GM12878 (cell line): Measurements from ENCODE around the gene TRAPPC12. TPM values are rescaled to one million over a fixed set of nuclear protein-coding genes. Genes with fewer than 3 reads are reported as not detected.

ENCODE experiments used
- ATAC-seq: fragments of 200-7000 bp; cut with Tn5 transposase; 3 replicates; pipeline ENCODE4 v1.9.1; 2020; ENCODE audit warnings: mild to moderate bottlenecking, moderate library complexity
- BruUV-seq: library from RNA; stranded (reverse); fragments of 400-500 nt; replicated peaks from 2 replicates; lab custom pipeline; 2021; lab: Mats Ljungman, UMichigan
- CTCF ChIA-PET: fragments of 300-600 bp; sonication (Branson Sonifier 250); formaldehyde crosslinking; extraction: SDS; loops from one replicate; lab custom pipeline; 2021; ENCODE audit warnings: inconsistent platforms; lab: Yijun Ruan, JAX
- POLR2A ChIA-PET: fragments of 350-600 bp; formaldehyde crosslinking; extraction: SDS; loops from one replicate; lab custom pipeline; 2021; ENCODE audit warnings: inconsistent platforms; lab: Charles Lee
- RAD21 ChIA-PET: fragments of 300-600 bp; sonication (Branson Sonifier 250); formaldehyde crosslinking; loops from one replicate; lab custom pipeline; 2023; ENCODE audit warnings: antibody characterized with exemption; ENCODE audit not compliant: unreplicated experiment; lab: Charles Lee
- SMC1A ChIA-PET: fragments of 300-600 bp; sonication (Branson Sonifier 250); formaldehyde crosslinking; loops from one replicate; lab custom pipeline; 2023; ENCODE audit not compliant: unreplicated experiment, uncharacterized antibody; lab: Charles Lee
- DNase-seq: peaks from one replicate; pipeline ENCODE4 v3.0.0-alpha.2; 2011; ENCODE audit warnings: low read depth, low spot score
- FAIRE-seq: peaks from 3 replicates; lab custom pipeline; 2011; peaks lifted over from hg19 to GRCh38; lab: Jason Lieb, UNC
- H2AFZ ChIP-seq: 2 replicates; pipeline ENCODE4 v1.6.0; 2011; ENCODE audit warnings: low read depth, low read length, control low read depth; ENCODE audit not compliant: control insufficient read depth
- H3K27ac ChIP-seq: 2 replicates; pipeline ENCODE4 v1.5.1; 2011; ENCODE audit warnings: control low read depth; ENCODE audit not compliant: control insufficient read depth, insufficient read depth
- H3K27me3 ChIP-seq, 2 experiments: replicated peaks in 1 of 2; 2 replicates each; pipeline versions ENCODE4 v1.6.0 to v1.6.1; 2011; ENCODE audit warnings: low read length in 1 of 2; ENCODE audit not compliant: control insufficient read depth in 2 of 2, insufficient read depth in 2 of 2
- H3K36me3 ChIP-seq, 2 experiments: 2 replicates each; pipeline ENCODE4 v1.5.1; 2011; ENCODE audit warnings: low read length in 1 of 2; ENCODE audit not compliant: control insufficient read depth in 2 of 2, insufficient read depth in 2 of 2
- H3K4me1 ChIP-seq: 2 replicates; pipeline ENCODE4 v1.6.1; 2011; ENCODE audit warnings: mild to moderate bottlenecking, low read length, moderate library complexity, mixed read lengths; ENCODE audit not compliant: control insufficient read depth, insufficient read depth
- H3K4me2 ChIP-seq: 2 replicates; pipeline ENCODE4 v1.6.0; 2011; ENCODE audit warnings: control low read depth; ENCODE audit not compliant: control insufficient read depth, insufficient read depth
- H3K4me3 ChIP-seq: fragments of 200-600 bp; sonication (generic); 2 replicates; pipeline ENCODE4 v1.5.1; 2016
- H3K79me2 ChIP-seq: 2 replicates; pipeline ENCODE4 v1.6.0; 2011; ENCODE audit warnings: low read length; ENCODE audit not compliant: control insufficient read depth, insufficient read depth
- H3K9ac ChIP-seq: 2 replicates; pipeline ENCODE4 v1.8.0; 2011; ENCODE audit warnings: low read length, control low read depth, mixed read lengths; ENCODE audit not compliant: control insufficient read depth, insufficient read depth
- H3K9me3 ChIP-seq: replicated peaks from 3 replicates; pipeline ENCODE4 v1.5.1; 2011; ENCODE audit warnings: mild to moderate bottlenecking, low read length; ENCODE audit not compliant: control insufficient read depth, insufficient read depth
- H4K20me1 ChIP-seq: 2 replicates; pipeline ENCODE4 v1.6.0; 2011; ENCODE audit not compliant: control insufficient read depth, insufficient read depth
- CHD4 ChIP-seq: fragments of 200-600 bp; sonication (generic); IDR thresholded peaks from 2 replicates; pipeline ENCODE4 v1.6.1; 2016; ENCODE audit warnings: mild to moderate bottlenecking
- FOXM1 ChIP-seq: IDR thresholded peaks from 2 replicates; pipeline ENCODE4 v1.6.1; 2012; ENCODE audit warnings: low read depth, mild to moderate bottlenecking, inconsistent platforms, low read length, moderate library complexity
- HDGF ChIP-seq: fragments of 450-650 bp; IDR thresholded peaks from 2 replicates; pipeline ENCODE4 v1.6.1; 2016; ENCODE audit warnings: antibody characterized with exemption
- JUNB ChIP-seq: IDR thresholded peaks from 2 replicates; pipeline ENCODE4 v1.6.1; 2016; ENCODE audit warnings: antibody characterized with exemption, mild to moderate bottlenecking
- NFYA ChIP-seq: IDR thresholded peaks from 2 replicates; pipeline ENCODE4 v1.6.1; 2011; ENCODE audit warnings: low read depth, mild to moderate bottlenecking, low read length, improper control_type of control experiment, borderline replicate concordance
- RFX5 ChIP-seq: IDR thresholded peaks from 2 replicates; pipeline ENCODE4 v1.6.1; 2011; ENCODE audit warnings: low read depth, low read length, improper control_type of control experiment
- TARDBP ChIP-seq: IDR thresholded peaks from 2 replicates; pipeline ENCODE4 v1.6.1; 2016; ENCODE audit warnings: borderline replicate concordance
- ZNF274 ChIP-seq: IDR thresholded peaks from one replicate; pipeline ENCODE4 v1.8.0; 2011; ENCODE audit not compliant: insufficient read length, insufficient read depth
- ZNF384 ChIP-seq: IDR thresholded peaks from 2 replicates; pipeline ENCODE4 v1.6.1; 2012; ENCODE audit warnings: low read depth, mild to moderate bottlenecking, low read length, improper control_type of control experiment, borderline replicate concordance
- WGBS: methylation state at CpG from one replicate; pipeline ENCODE4 v1.1.6; 2016; ENCODE audit warnings: low lambda C conversion rate; ENCODE audit not compliant: insufficient replicate concordance, insufficient coverage; ENCODE audit errors: missing lambda C conversion rate; 5-methylcytosine and 5-hydroxymethylcytosine counted together
- in situ Hi-C: fragments of 300-500 bp; cut with MboI; formaldehyde crosslinking; loops from 9 replicates; pipeline ENCODE4 v1.14.3; 2018; ENCODE audit warnings: mixed read lengths
- intact Hi-C: fragments of 100-400 bp; cut with micrococcal nuclease; formaldehyde crosslinking; loops from one replicate; pipeline ENCODE4 v1.14.2; 2022; ENCODE audit not compliant: unreplicated experiment
- polyA plus RNA-seq, 11 experiments: library from polyadenylated mRNA; depleted of rRNA in 4 of 11; unstranded in 6 of 11; stranded (reverse) in 5 of 11; fragments of >200 nt; fragmentation: Nextera tagmentation in 4 of 11; fragmentation: Illumina TruSeq in 1 of 11; extraction: Ambion mirVana in 4 of 11; extraction: Trizol in 1 of 11; gene quantifications; 1 replicate in 1 of 11; 2 replicates in 10 of 11; pipeline versions ENCODE4 v1.2.1 to v1.2.3, GENCODE V29; 2011 to 2016; ENCODE audit warnings: inconsistent platforms in 2 of 11, missing spikeins in 2 of 11, low read depth in 1 of 11
- total RNA-seq, 4 experiments: library from RNA; depleted of rRNA in 3 of 4; stranded (reverse); fragments of >200 nt in 3 of 4; fragmentation: Illumina TruSeq in 1 of 4; extraction: Trizol in 1 of 4; gene quantifications; 2 replicates each; pipeline versions ENCODE4 v1.2.1 to v1.2.3, GENCODE V29; 2013 to 2021
- TF ChIP-seq, protein P1 (sequence below): fragments of 450-650 bp; IDR thresholded peaks from 2 replicates; pipeline ENCODE4 v1.6.1; 2018; ENCODE audit warnings: borderline replicate concordance, mild to moderate bottlenecking; ENCODE audit not compliant: partially characterized antibody

TRAPPC12 gene
- total and polyA plus RNA-seq, 10 of the 15 experiments (the other 5 are each of a cell fraction or from before 2014, with no cell fraction given), result 8.6 to 77.1 (median 37.4) TPM

DNA sequence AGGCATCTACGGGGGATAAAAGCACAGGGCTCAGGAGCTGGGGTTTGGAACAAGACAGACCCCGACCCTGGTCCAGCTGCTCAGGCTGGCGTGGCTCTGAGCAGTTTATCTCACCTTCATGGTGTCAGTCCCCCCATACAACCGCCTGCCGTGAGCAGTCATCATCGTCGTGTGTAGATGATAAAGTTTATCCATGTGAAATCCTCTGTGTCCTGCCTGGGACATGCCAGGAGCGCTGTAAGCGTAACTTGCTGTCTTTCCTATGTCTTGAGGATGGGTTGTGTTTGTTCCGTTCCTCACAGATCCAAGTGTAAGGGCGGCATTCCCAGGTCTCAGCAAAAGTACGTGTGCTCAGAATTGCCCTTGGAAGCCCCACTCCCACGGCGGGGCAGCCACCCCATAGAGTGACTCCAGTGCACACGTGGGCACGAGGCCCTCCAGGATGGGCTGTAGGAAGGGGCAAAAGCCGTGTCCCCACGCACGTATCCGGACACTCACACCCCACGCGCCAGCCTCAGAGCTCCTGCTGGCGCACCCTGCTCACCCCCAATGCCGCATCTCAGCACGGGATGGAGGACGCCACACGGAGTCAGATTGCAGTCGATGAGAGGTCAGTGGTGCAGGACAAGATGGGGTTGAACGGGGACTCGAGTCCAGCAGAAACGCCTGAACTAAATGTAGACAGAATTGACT lies 88.9 kb downstream of the TRAPPC12 start:
- no peak for DNase-seq
- in situ Hi-C loops, result loop anchor here (25.0 kb wide), 1 partner anchor 1356 kb away; no protein-coding TSS in a partner anchor
- Histone ChIP-seq H3K4me3 (no peak overlapping the region), H3K27ac (no peak overlapping the region), H3K27me3 (no peaks in the 10 kb centered on the region), H3K4me1 (no peaks in the 10 kb centered on the region), H3K79me2 (no peaks in the 10 kb centered on the region), H3K36me3 (peaks cover 2 to 4% of the 10 kb centered on the region in 2 experiments; a peak in 2 of 4 replicates), H3K9ac (no peak overlapping the region), H4K20me1 (no peaks in the 10 kb centered on the region), H3K9me3 (no peaks in the 10 kb centered on the region), H2AFZ (no peak overlapping the region), H3K4me2 (no peak overlapping the region)
- FAIRE-seq, result no peak
- ChIA-PET SMC1A (no interaction called here), CTCF (no interaction called here), RAD21 (no interaction called here), POLR2A (no interaction called here)
- BruUV-seq, result no TSS peak
- intact Hi-C loops, result no loop called here
- TF ChIP-seq JUNB (no peak), ZNF274 (no peak), NFYA (no peak), RFX5 (no peak), ZNF384 (no peak), HDGF (no peak), FOXM1 (no peak), TARDBP (no peak), CHD4 (no peak)
- TF ChIP-seq, protein P1, sequence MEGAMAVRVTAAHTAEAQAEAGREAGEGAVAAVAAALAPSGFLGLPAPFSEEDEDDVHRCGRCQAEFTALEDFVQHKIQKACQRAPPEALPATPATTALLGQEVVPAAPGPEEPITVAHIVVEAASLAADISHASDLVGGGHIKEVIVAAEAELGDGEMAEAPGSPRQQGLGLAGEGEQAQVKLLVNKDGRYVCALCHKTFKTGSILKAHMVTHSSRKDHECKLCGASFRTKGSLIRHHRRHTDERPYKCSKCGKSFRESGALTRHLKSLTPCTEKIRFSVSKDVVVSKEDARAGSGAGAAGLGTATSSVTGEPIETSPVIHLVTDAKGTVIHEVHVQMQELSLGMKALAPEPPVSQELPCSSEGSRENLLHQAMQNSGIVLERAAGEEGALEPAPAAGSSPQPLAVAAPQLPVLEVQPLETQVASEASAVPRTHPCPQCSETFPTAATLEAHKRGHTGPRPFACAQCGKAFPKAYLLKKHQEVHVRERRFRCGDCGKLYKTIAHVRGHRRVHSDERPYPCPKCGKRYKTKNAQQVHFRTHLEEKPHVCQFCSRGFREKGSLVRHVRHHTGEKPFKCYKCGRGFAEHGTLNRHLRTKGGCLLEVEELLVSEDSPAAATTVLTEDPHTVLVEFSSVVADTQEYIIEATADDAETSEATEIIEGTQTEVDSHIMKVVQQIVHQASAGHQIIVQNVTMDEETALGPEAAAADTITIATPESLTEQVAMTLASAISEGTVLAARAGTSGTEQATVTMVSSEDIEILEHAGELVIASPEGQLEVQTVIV, result no peak
- no peak for ATAC-seq
- WGBS, result 98% methylated on average over 25 of the region's 31 CpGs
